Measurements from ENCODE around the gene NR3C1.

NR3C1 gene

GRCh38 chr5:143265995-143266394, 137.5 kb downstream of the NR3C1 start:
- H3K4me1 ChIP-seq (ENCODE audit: low read length), result peaks cover 19% of the 10 kb centered on the region
- H3K27ac ChIP-seq (ENCODE audit: low read length), result no peak overlapping the region
- H3K4me3 ChIP-seq (ENCODE audit: low read length), result no peak overlapping the region
- TF ChIP-seq EZH2 (optimal IDR thresholded peaks at IDR 0.05; ENCODE audit: low read depth, low read length), result no peak
- TF ChIP-seq, protein P1, sequence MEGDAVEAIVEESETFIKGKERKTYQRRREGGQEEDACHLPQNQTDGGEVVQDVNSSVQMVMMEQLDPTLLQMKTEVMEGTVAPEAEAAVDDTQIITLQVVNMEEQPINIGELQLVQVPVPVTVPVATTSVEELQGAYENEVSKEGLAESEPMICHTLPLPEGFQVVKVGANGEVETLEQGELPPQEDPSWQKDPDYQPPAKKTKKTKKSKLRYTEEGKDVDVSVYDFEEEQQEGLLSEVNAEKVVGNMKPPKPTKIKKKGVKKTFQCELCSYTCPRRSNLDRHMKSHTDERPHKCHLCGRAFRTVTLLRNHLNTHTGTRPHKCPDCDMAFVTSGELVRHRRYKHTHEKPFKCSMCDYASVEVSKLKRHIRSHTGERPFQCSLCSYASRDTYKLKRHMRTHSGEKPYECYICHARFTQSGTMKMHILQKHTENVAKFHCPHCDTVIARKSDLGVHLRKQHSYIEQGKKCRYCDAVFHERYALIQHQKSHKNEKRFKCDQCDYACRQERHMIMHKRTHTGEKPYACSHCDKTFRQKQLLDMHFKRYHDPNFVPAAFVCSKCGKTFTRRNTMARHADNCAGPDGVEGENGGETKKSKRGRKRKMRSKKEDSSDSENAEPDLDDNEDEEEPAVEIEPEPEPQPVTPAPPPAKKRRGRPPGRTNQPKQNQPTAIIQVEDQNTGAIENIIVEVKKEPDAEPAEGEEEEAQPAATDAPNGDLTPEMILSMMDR (IDR thresholded peaks at IDR 0.05; ENCODE audit: low read length), result no peak
- H3K27me3 ChIP-seq (replicated peaks; ENCODE audit: insufficient read depth, low read length), result no peaks in the 10 kb centered on the region
- H3K9me2 ChIP-seq (replicated peaks; ENCODE audit: insufficient read depth, low read length), result no peaks in the 10 kb centered on the region
- H3K36me3 ChIP-seq (replicated peaks; ENCODE audit: insufficient read depth, low read length), result no peaks in the 10 kb centered on the region
- H3K9ac ChIP-seq (ENCODE audit: low read length), result no peak overlapping the region
- no peak for DNase-seq
- H3K4me2 ChIP-seq (ENCODE audit: low read depth, low read length), result no peak overlapping the region
- no peak overlapping the region for H2AFZ ChIP-seq (ENCODE audit: low read length)
- no peaks in the 10 kb centered on the region for H3K9me3 ChIP-seq (replicated peaks; ENCODE audit: insufficient read depth, low read length)
- H3K79me2 ChIP-seq (ENCODE audit: low read length), result no peaks in the 10 kb centered on the region
- H3F3A ChIP-seq (ENCODE audit: insufficient read depth, low read length), result peaks cover 6% of the 10 kb centered on the region
- H4K20me1 ChIP-seq (ENCODE audit: insufficient read depth, low read length), result no peaks in the 10 kb centered on the region

GRCh38 chr5:143263272-143263810, 140.1 kb downstream of the NR3C1 start:
- Histone ChIP-seq H3K27me3 (replicated peaks; ENCODE audit: insufficient read depth, low read length) (no peaks in the 10 kb centered on the region), H4K20me1 (ENCODE audit: insufficient read depth, low read length) (no peaks in the 10 kb centered on the region), H3K9ac (ENCODE audit: low read length) (no peak overlapping the region), H3K27ac (ENCODE audit: low read length) (no peak overlapping the region; the same call in 1 of the 2 replicates), H3K79me2 (ENCODE audit: low read length) (no peaks in the 10 kb centered on the region), H3K9me3 (replicated peaks; ENCODE audit: insufficient read depth, low read length) (no peaks in the 10 kb centered on the region), H2AFZ (ENCODE audit: low read length) (no peak overlapping the region), H3F3A (ENCODE audit: insufficient read depth, low read length) (peaks cover 6% of the 10 kb centered on the region), H3K9me2 (replicated peaks; ENCODE audit: insufficient read depth, low read length) (no peaks in the 10 kb centered on the region), H3K36me3 (replicated peaks; ENCODE audit: insufficient read depth, low read length) (no peaks in the 10 kb centered on the region), H3K4me1 (ENCODE audit: low read length) (peaks cover 24% of the 10 kb centered on the region), H3K4me3 (ENCODE audit: low read length) (no peak overlapping the region), H3K4me2 (ENCODE audit: low read depth, low read length) (peak overlapping the region; percentile 30; the same call in 1 of the 2 replicates)
- DNase-seq, result peak; percentile 34
- TF ChIP-seq EZH2 (optimal IDR thresholded peaks at IDR 0.05; ENCODE audit: low read depth, low read length), result no peak
- TF ChIP-seq, protein P1 (IDR thresholded peaks at IDR 0.05; ENCODE audit: low read length), result no peak

GRCh38 chr5:143262393-143263174, 140.9 kb downstream of the NR3C1 start:
- Histone ChIP-seq H3K4me1 (ENCODE audit: low read length) (peaks cover 24% of the 10 kb centered on the region), H3K27ac (ENCODE audit: low read length) (peak overlapping the region; percentile 24; the same call in 1 of the 2 replicates), H2AFZ (ENCODE audit: low read length) (no peak overlapping the region), H4K20me1 (ENCODE audit: insufficient read depth, low read length) (no peaks in the 10 kb centered on the region), H3K9ac (ENCODE audit: low read length) (no peak overlapping the region), H3K79me2 (ENCODE audit: low read length) (no peaks in the 10 kb centered on the region), H3K4me2 (ENCODE audit: low read depth, low read length) (peak overlapping the region; percentile 30; the same call in 1 of the 2 replicates), H3F3A (ENCODE audit: insufficient read depth, low read length) (peaks cover 6% of the 10 kb centered on the region), H3K9me2 (replicated peaks; ENCODE audit: insufficient read depth, low read length) (no peaks in the 10 kb centered on the region), H3K4me3 (ENCODE audit: low read length) (no peak overlapping the region), H3K27me3 (replicated peaks; ENCODE audit: insufficient read depth, low read length) (no peaks in the 10 kb centered on the region), H3K9me3 (replicated peaks; ENCODE audit: insufficient read depth, low read length) (no peaks in the 10 kb centered on the region), H3K36me3 (replicated peaks; ENCODE audit: insufficient read depth, low read length) (no peaks in the 10 kb centered on the region)
- TF ChIP-seq EZH2phosphoT487 (IDR thresholded peaks at IDR 0.05; ENCODE audit: low read length), result no peak
- TF ChIP-seq EZH2 (optimal IDR thresholded peaks at IDR 0.05; ENCODE audit: low read depth, low read length), result no peak
- TF ChIP-seq, protein P1 (IDR thresholded peaks at IDR 0.05; ENCODE audit: low read length), result no peak
- peak; percentile 62 for DNase-seq
